ENCODE measurements around the gene KRTAP19-3. TPM values are rescaled to one million over a fixed set of nuclear protein-coding genes. Genes with fewer than 3 reads are reported as not detected.
A peak's percentile ranks its signal among the peaks of the same experiment; 100 is the strongest.

Gene KRTAP19-3
- total RNA-seq, 6 donors from 2014 or later = not detected

GRCh38 chr21:30479259-30479658 lies 12.6 kb downstream of the KRTAP19-3 start:
- DNase-seq (no peak), ATAC-seq (ENCODE audit: low FRiP score in 2 of 2) (no peak)
- no peaks in the 10 kb centered on the region for H3K9me3 ChIP-seq
- TF ChIP-seq POLR2A (IDR thresholded peaks at IDR 0.05) (no peak), EP300 (IDR thresholded peaks at IDR 0.05) (no peak), POLR2AphosphoS5 (IDR thresholded peaks at IDR 0.05) (no peak), CTCF (IDR thresholded peaks at IDR 0.05) (no peak)
- H3K4me1 ChIP-seq = no peaks in the 10 kb centered on the region
- 40 to 44% methylated on average over 4 of the region's 4 CpGs for WGBS, 2 donors
- no peaks in the 10 kb centered on the region for H3K27me3 ChIP-seq
- H3K4me3 ChIP-seq = no peak overlapping the region
- no peak overlapping the region for H3K27ac ChIP-seq
- no peaks in the 10 kb centered on the region for H3K36me3 ChIP-seq

GRCh38 chr21:30478004-30478403 lies 13.8 kb downstream of the KRTAP19-3 start:
- H3K27me3 ChIP-seq = no peaks in the 10 kb centered on the region
- no peak overlapping the region for H3K4me3 ChIP-seq
- TF ChIP-seq POLR2A (IDR thresholded peaks at IDR 0.05) (no peak), CTCF (IDR thresholded peaks at IDR 0.05) (no peak), POLR2AphosphoS5 (IDR thresholded peaks at IDR 0.05) (no peak), EP300 (IDR thresholded peaks at IDR 0.05) (no peak)
- 25 to 41% methylated on average over 3 of the region's 3 CpGs for WGBS, 2 donors
- ATAC-seq (ENCODE audit: low FRiP score in 2 of 2) (no peak), DNase-seq (no peak)
- no peaks in the 10 kb centered on the region for H3K4me1 ChIP-seq
- H3K27ac ChIP-seq = no peak overlapping the region
- H3K36me3 ChIP-seq = no peaks in the 10 kb centered on the region
- H3K9me3 ChIP-seq = no peaks in the 10 kb centered on the region

- Histone ChIP-seq H3K27ac (no peak overlapping the region), H3K4me1 (no peaks in the 10 kb centered on the region), H3K36me3 (no peaks in the 10 kb centered on the region), H3K4me3 (no peak overlapping the region), H3K27me3 (no peaks in the 10 kb centered on the region), H3K9me3 (no peaks in the 10 kb centered on the region)
- ATAC-seq (ENCODE audit: low FRiP score in 2 of 2) (no peak), DNase-seq (no peak)
- no peak for TF ChIP-seq POLR2A (IDR thresholded peaks at IDR 0.05)
- no peak for TF ChIP-seq EP300 (IDR thresholded peaks at IDR 0.05)
- TF ChIP-seq CTCF (IDR thresholded peaks at IDR 0.05) = no peak
- no peak for TF ChIP-seq POLR2AphosphoS5 (IDR thresholded peaks at IDR 0.05)
- WGBS, 2 donors = 51 to 65% methylated on average over 6 of the region's 6 CpGs
These were observed 22.7 kb downstream of the KRTAP19-3 start for GRCh38 chr21:30468900-30469714.

GRCh38 chr21:30463713-30464112 lies 28.1 kb downstream of the KRTAP19-3 start:
- WGBS, 2 donors = 42 to 68% methylated on average over 3 of the region's 3 CpGs
- ATAC-seq (ENCODE audit: low FRiP score in 2 of 2) (no peak), DNase-seq (no peak)
- TF ChIP-seq POLR2AphosphoS5 (IDR thresholded peaks at IDR 0.05) = no peak
- TF ChIP-seq CTCF (IDR thresholded peaks at IDR 0.05) = peak in 1 of 6 experiments; percentile 23
- no peaks in the 10 kb centered on the region for H3K36me3 ChIP-seq
- H3K27ac ChIP-seq = no peak overlapping the region
- no peaks in the 10 kb centered on the region for H3K27me3 ChIP-seq
- H3K4me3 ChIP-seq = no peak overlapping the region
- no peaks in the 10 kb centered on the region for H3K4me1 ChIP-seq
- no peaks in the 10 kb centered on the region for H3K9me3 ChIP-seq

- 82 to 90% methylated on average over 3 of the region's 3 CpGs for WGBS, 2 donors
- no peak for DNase-seq
- TF ChIP-seq CTCF (IDR thresholded peaks at IDR 0.05) (no peak), POLR2AphosphoS5 (IDR thresholded peaks at IDR 0.05) (no peak), POLR2A (IDR thresholded peaks at IDR 0.05) (no peak), EP300 (IDR thresholded peaks at IDR 0.05) (no peak)
These were observed 43.3 kb downstream of the KRTAP19-3 start for GRCh38 chr21:30448514-30448913.

More at GRCh38 chr21:30448514-30448913, 43.3 kb downstream of the KRTAP19-3 start:
- Histone ChIP-seq H3K4me3 (no peak overlapping the region), H3K4me1 (no peaks in the 10 kb centered on the region), H3K9me3 (no peaks in the 10 kb centered on the region), H3K36me3 (no peaks in the 10 kb centered on the region), H3K27ac (no peak overlapping the region), H3K27me3 (no peaks in the 10 kb centered on the region)
- no peak for ATAC-seq (ENCODE audit: low FRiP score in 2 of 2)

Data from upper lobe of left lung (tissue), 6 donors.